B cell (primary cell): Measurements from ENCODE around the gene CDC37. TPM values are rescaled to one million over a fixed set of nuclear protein-coding genes. Genes with fewer than 3 reads are reported as not detected.

Experiments
- ATAC-seq: fragments of 200-7000 bp; cut with Tn5 transposase; one replicate; pipeline ENCODE4 v1.10.0; 2021; ENCODE audit warnings: low read depth, mild to moderate bottlenecking, moderate number of reproducible peaks, moderate library complexity
- CTCF ChIA-PET: fragments of 350-600 bp; sonication (Branson Sonifier 250); formaldehyde crosslinking; loops from one replicate; lab custom pipeline; 2021; ENCODE audit warnings: antibody characterized with exemption, inconsistent platforms; lab: Charles Lee
- POLR2A ChIA-PET: fragments of 350-600 bp; sonication (Branson Sonifier 250); formaldehyde crosslinking; loops from one replicate; lab custom pipeline; 2021; ENCODE audit warnings: antibody characterized with exemption; lab: Charles Lee
- DNase-seq: peaks from one replicate; pipeline ENCODE4 v3.0.0; 2013
- H2AFZ ChIP-seq: 2 replicates; pipeline ENCODE4 v1.6.1; 2012; ENCODE audit warnings: mild to moderate bottlenecking, low read depth, low read length; ENCODE audit not compliant: insufficient read depth, poor library complexity, severe bottlenecking
- H3K27ac ChIP-seq, 2 donors: 1 replicate in 1 of 2; 2 replicates in 1 of 2; pipeline ENCODE4 v1.5.1; 2012 to 2013; ENCODE audit warnings: low read length in 2 of 2, mild to moderate bottlenecking in 2 of 2, moderate library complexity in 1 of 2
- H3K27me3 ChIP-seq, 4 experiments: fragments of 200-600 bp in 1 of 4; sonication (generic) in 1 of 4; replicated peaks in 1 of 4; 1 replicate in 2 of 4; 2 replicates in 2 of 4; pipeline versions ENCODE4 v1.6.1 to v1.7.0; 2013 to 2016; ENCODE audit warnings: low read length in 3 of 4, mild to moderate bottlenecking in 2 of 4, mixed read lengths in 1 of 4, moderate library complexity in 1 of 4; ENCODE audit not compliant: insufficient read depth in 4 of 4, control insufficient read depth in 3 of 4; ENCODE audit errors: control extremely low read depth in 1 of 4
- H3K36me3 ChIP-seq, 2 experiments: replicated peaks in 1 of 2; 1 replicate in 1 of 2; 2 replicates in 1 of 2; pipeline versions ENCODE4 v1.6.1 to v1.7.1; 2013; ENCODE audit warnings: low read length in 1 of 2; ENCODE audit not compliant: insufficient read depth in 2 of 2, control insufficient read depth in 1 of 2; ENCODE audit errors: control extremely low read depth in 1 of 2, extremely low read depth in 1 of 2
- H3K4me1 ChIP-seq, 2 donors: fragments of 200-600 bp in 1 of 2; sonication (generic) in 1 of 2; 1 replicate in 1 of 2; 2 replicates in 1 of 2; pipeline versions ENCODE4 v1.5.1 to v1.6.1; 2013 to 2017; ENCODE audit warnings: low read length in 2 of 2; ENCODE audit not compliant: control insufficient read depth in 2 of 2, insufficient read depth in 2 of 2
- H3K4me2 ChIP-seq: replicated peaks from 2 replicates; pipeline ENCODE3; 2012; ENCODE audit warnings: mild to moderate bottlenecking, low read depth, low read length; ENCODE audit not compliant: poor library complexity, severe bottlenecking
- H3K4me3 ChIP-seq, 5 experiments: fragments of 200-600 bp in 1 of 5; sonication (generic) in 1 of 5; 1 replicate in 3 of 5; 2 replicates in 2 of 5; pipeline versions ENCODE4 v1.5.1 to v1.7.0; 2011 to 2016; ENCODE audit warnings: low read length in 4 of 5, mild to moderate bottlenecking in 4 of 5, low read depth in 2 of 5, control low read depth in 1 of 5, moderate library complexity in 1 of 5; ENCODE audit not compliant: insufficient read depth in 1 of 5; ENCODE audit errors: control extremely low read depth in 1 of 5, extremely low read depth in 1 of 5
- H3K79me2 ChIP-seq: fragments of 200-600 bp; sonication (generic); one replicate; pipeline ENCODE4 v1.6.0; 2016; ENCODE audit warnings: low read length; ENCODE audit not compliant: control insufficient read depth, insufficient read depth
- H3K9ac ChIP-seq: fragments of 200-600 bp; sonication (generic); 2 replicates; pipeline ENCODE4 v1.6.1; 2017; ENCODE audit warnings: mild to moderate bottlenecking, low read length, moderate library complexity
- H3K9me3 ChIP-seq, 3 donors: one replicate each; pipeline versions ENCODE4 v1.6.1 to v1.7.1; 2013; ENCODE audit warnings: low read length in 2 of 3; ENCODE audit not compliant: control insufficient read depth in 2 of 3, insufficient read depth in 1 of 3; ENCODE audit errors: control extremely low read depth in 1 of 3
- H4K20me1 ChIP-seq: 2 replicates; pipeline ENCODE4 v1.6.0; 2012; ENCODE audit warnings: mild to moderate bottlenecking, low read length; ENCODE audit not compliant: insufficient read depth, control insufficient read depth, poor library complexity, severe bottlenecking
- H3K27ac Mint-ChIP-seq: one replicate; pipeline ENCODE4 v1.8.0; 2021; ENCODE audit warnings: mixed read lengths
- H3K27me3 Mint-ChIP-seq: one replicate; pipeline ENCODE4 v1.8.0; 2021; ENCODE audit warnings: mixed read lengths
- H3K4me1 Mint-ChIP-seq: one replicate; pipeline ENCODE4 v1.8.0; 2021; ENCODE audit warnings: mixed read lengths
- H3K4me3 Mint-ChIP-seq: one replicate; pipeline ENCODE4 v1.8.0; 2021; ENCODE audit warnings: mixed read lengths
- H3K9me3 Mint-ChIP-seq: one replicate; pipeline ENCODE4 v1.8.0; 2022; ENCODE audit warnings: mixed read lengths; ENCODE audit not compliant: insufficient read depth
- CTCF ChIP-seq: fragments of 200-600 bp; IDR thresholded peaks from one replicate; pipeline ENCODE4 v1.8.0; 2022; ENCODE audit warnings: antibody characterized with exemption, mild to moderate bottlenecking
- EZH2 ChIP-seq: IDR thresholded peaks from 2 replicates; pipeline ENCODE4 v1.6.1; 2012; ENCODE audit warnings: borderline replicate concordance, low read depth, mild to moderate bottlenecking, moderate library complexity, low read length; ENCODE audit not compliant: insufficient read depth, poor library complexity, severe bottlenecking
- WGBS: methylation state at CpG from one replicate; pipeline ENCODE4 v1.1.5; 2013; ENCODE audit warnings: missing lambda C conversion rate; ENCODE audit not compliant: insufficient coverage; 5-methylcytosine and 5-hydroxymethylcytosine counted together
- intact Hi-C: fragments of 100-400 bp; cut with micrococcal nuclease; formaldehyde crosslinking; loops from one replicate; pipeline ENCODE4 v1.10.0; 2022
- polyA plus RNA-seq: library from polyadenylated mRNA; depleted of rRNA; stranded (reverse); fragments of >200 nt; gene quantifications from 2 replicates; pipeline ENCODE4 v1.2.3, GENCODE V29; 2012
- total RNA-seq, 2 donors: library from RNA; stranded (reverse); fragments of 120-200 nt in 1 of 2; gene quantifications; 1 replicate in 1 of 2; 2 replicates in 1 of 2; pipeline versions ENCODE4 v1.2.3 to v1.2.4, GENCODE V29; 2013 to 2022

CDC37 gene
- total and polyA plus RNA-seq, 2 donors (not counting 1 experiment from before 2014, with no cell fraction given), result 193 to 408 TPM

- DNase-seq (peak; percentile 29), ATAC-seq (no peak)
- Mint-ChIP-seq H3K27me3 (peaks cover 39% of the 10 kb centered on the region), H3K9me3 (no peaks in the 10 kb centered on the region), H3K4me3 (no peak overlapping the region), H3K27ac (peak overlapping the region; percentile 12), H3K4me1 (peaks cover 76% of the 10 kb centered on the region)
- Histone ChIP-seq H3K27me3 (peaks cover 0 to 65% (median 34%) of the 10 kb centered on the region in 4 experiments), H3K79me2 (no peaks in the 10 kb centered on the region), H3K4me3 (no peak overlapping the region), H2AFZ (no peak overlapping the region), H3K9ac (no peak overlapping the region), H3K4me2 (no peak overlapping the region), H3K36me3 (no peaks in the 10 kb centered on the region), H3K4me1 (peaks cover 77 to 85% of the 10 kb centered on the region in 2 donors), H4K20me1 (no peaks in the 10 kb centered on the region), H3K9me3 (peaks cover 0 to 21% (median 0%) of the 10 kb centered on the region in 3 donors), H3K27ac (no peak overlapping the region)
- no CpG with 5 or more reads among the region's 3 CpGs for WGBS
- ChIA-PET CTCF (interaction anchor here (0.7 to 18.8 kb wide), 6 partner anchors 8 to 44 kb away, joined by 3 to 282 read pairs (median 9); partner anchors contain the start of genes CDC37 and TYK2), POLR2A (no interaction called here)
- intact Hi-C loops, result no loop called here
- TF ChIP-seq EZH2, result no peak
- TF ChIP-seq CTCF, result no peak
These were observed 19.5 kb upstream of the CDC37 start for GRCh38 chr19:10422846-10423245.

- WGBS, result 52% methylated on average over 4 of the region's 4 CpGs
- intact Hi-C loops, result no loop called here
- Histone ChIP-seq H3K27ac (no peak overlapping the region), H2AFZ (no peak overlapping the region), H3K36me3 (no peaks in the 10 kb centered on the region), H3K27me3 (peaks cover 0 to 73% (median 40%) of the 10 kb centered on the region in 4 experiments), H3K4me1 (peaks cover 77 to 85% of the 10 kb centered on the region in 2 donors), H3K9me3 (peaks cover 0 to 25% (median 0%) of the 10 kb centered on the region in 3 donors), H3K4me2 (peak overlapping the region; percentile 79), H3K79me2 (no peaks in the 10 kb centered on the region), H4K20me1 (no peaks in the 10 kb centered on the region), H3K9ac (no peak overlapping the region), H3K4me3 (no peak overlapping the region)
- Mint-ChIP-seq H3K9me3 (no peaks in the 10 kb centered on the region), H3K27ac (peak overlapping the region; percentile 12), H3K4me1 (peaks cover 72% of the 10 kb centered on the region), H3K4me3 (peak overlapping the region; percentile 76), H3K27me3 (peaks cover 39% of the 10 kb centered on the region)
- CTCF ChIA-PET, result interaction anchor here (0.6 to 18.8 kb wide), 7 partner anchors 10 to 153 kb away, joined by 3 to 282 read pairs (median 4); partner anchors contain the start of genes CDC37 and TYK2
- POLR2A ChIA-PET, result interaction anchor here (0.6 to 1.1 kb wide), 2 partner anchors 10 to 29 kb away, joined by 3 to 4 read pairs; no protein-coding TSS in a partner anchor
- TF ChIP-seq EZH2 (no peak), CTCF (no peak)
- ATAC-seq, result no peak
- DNase-seq, result peak; percentile 45
These were observed 18.7 kb upstream of the CDC37 start for GRCh38 chr19:10422046-10422461.
